HG02610 (cell line): Measurements from ENCODE around the gene ACACA.
"Not testable (repeated sequence)": the region's sequence is repeated elsewhere in the genome, so short reads cannot be mapped to it uniquely, and the experiment has no call there.

Experiments used
- ATAC-seq: cut with Tn5 transposase; IDR thresholded peaks from one replicate; pipeline ENCODE4 v1.9.1; 2021; ENCODE audit warnings: mild to moderate bottlenecking, moderate library complexity; ENCODE audit not compliant: unreplicated experiment

ACACA gene

DNA sequence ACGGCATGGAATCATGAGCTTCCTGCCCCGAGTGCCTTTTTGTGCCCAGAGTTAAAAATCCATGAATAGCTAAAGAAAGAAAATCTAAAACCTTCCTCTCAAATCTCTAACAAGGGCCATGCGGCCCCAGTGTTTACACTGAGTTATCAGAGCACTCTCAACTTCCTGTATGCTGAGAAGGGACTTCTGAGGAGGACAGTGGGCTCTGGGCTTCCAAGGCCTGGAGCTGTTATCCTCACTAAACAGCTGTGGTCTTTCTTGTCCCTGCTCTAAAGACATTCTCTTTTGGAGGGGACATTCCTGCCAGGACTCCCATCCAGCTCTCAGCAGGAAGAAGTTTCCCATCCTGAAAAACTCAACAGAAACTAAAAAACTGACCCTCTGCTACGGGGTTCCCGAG, 322.3 kb downstream of the ACACA start:
- ATAC-seq, result no peak

- no peak for ATAC-seq
These were observed 323.2 kb downstream of the ACACA start for GRCh38 chr17:37083456-37083855.

- no peak for ATAC-seq
These were observed 323.7 kb downstream of the ACACA start for GRCh38 chr17:37082985-37083384.

GRCh38 chr17:37082311-37082860, 324.2 kb downstream of the ACACA start:
- no peak for ATAC-seq

DNA sequence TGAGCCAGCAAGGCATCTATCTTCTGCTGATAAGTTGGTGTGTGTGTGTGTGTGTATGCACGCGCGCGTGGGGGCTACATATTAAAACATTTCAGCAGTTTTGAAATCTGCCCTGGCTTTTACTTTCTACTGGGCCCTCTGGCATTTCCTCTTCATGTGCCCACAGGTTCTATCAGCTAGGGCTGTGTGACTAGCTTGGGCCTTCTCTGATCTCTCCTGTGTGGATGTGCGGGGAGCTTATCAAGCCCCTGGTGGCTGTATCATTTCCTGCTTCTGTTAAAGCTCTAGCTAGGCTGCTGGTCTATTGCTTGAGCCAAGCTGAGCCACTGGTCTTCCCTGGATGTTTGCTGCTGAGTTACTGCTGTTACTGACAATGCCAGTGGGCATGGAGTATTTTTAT, 325.3 kb downstream of the ACACA start:
- ATAC-seq, result no peak

DNA sequence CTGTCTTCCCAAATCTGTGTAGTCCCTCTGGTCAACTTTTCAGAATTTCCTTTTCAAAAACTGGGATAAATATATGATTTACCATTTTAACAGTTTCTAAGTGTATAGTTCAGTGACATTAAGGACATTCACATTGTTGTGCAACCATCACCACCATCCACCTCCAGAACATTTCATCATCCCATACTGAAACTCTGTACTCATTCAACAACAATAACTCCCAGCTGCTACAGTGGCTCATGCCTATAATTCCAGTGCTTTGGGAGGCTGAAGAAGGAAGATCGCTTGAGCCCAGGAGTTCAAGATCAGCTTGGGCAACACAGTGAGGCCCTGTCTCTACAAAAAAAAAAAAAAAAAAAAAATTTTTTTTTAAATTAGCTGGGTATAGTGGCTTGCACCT, 326.9 kb downstream of the ACACA start:
- no peak for ATAC-seq

GRCh38 chr17:37079065-37079708, 327.4 kb downstream of the ACACA start:
- no peak for ATAC-seq

DNA sequence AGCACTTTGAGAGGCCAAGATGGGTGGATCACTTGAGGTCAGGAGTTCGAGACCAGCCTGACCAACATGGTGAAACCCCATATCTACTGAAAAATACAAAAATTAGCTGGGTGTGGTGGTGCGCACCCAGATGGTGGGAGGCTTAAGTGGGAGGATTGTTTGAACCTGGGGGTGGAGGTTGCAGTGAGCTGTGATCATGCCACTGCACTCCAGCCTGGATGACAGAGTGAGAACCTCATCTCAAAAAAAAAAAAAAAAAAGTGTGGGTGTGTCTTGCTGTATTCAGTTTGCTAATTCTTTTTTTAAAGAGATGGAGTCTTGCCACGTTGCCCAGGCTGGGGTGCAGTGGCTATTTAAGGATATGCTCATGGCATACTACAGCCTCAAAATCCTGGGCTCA, 333.2 kb downstream of the ACACA start:
- not testable (repeated sequence) for ATAC-seq

DNA sequence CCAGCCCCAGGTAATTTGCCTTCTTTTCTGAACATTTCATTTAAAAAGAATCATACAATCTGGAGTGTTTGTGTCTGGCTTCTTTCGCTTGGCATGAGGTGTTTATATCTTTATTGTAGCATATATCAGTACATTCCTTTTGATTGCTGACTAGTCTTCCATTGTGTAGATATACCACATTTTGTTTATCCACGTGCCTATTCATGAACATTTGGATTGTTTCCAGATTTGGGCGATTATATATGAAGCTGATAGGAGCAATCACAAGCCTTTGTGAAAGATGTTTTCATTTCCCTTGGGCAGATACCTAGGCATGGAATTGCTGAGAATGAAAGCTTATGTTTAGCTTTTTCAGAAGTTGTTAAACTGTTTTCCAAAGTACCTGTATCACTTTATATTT, 337.5 kb downstream of the ACACA start:
- ATAC-seq, result no peak

- ATAC-seq, result no peak
These were observed 338.4 kb downstream of the ACACA start for GRCh38 chr17:37068266-37068665.

- no peak for ATAC-seq
These were observed 339.0 kb downstream of the ACACA start for GRCh38 chr17:37067555-37068111.

GRCh38 chr17:37066322-37067255, 340.0 kb downstream of the ACACA start:
- ATAC-seq, result no peak

DNA sequence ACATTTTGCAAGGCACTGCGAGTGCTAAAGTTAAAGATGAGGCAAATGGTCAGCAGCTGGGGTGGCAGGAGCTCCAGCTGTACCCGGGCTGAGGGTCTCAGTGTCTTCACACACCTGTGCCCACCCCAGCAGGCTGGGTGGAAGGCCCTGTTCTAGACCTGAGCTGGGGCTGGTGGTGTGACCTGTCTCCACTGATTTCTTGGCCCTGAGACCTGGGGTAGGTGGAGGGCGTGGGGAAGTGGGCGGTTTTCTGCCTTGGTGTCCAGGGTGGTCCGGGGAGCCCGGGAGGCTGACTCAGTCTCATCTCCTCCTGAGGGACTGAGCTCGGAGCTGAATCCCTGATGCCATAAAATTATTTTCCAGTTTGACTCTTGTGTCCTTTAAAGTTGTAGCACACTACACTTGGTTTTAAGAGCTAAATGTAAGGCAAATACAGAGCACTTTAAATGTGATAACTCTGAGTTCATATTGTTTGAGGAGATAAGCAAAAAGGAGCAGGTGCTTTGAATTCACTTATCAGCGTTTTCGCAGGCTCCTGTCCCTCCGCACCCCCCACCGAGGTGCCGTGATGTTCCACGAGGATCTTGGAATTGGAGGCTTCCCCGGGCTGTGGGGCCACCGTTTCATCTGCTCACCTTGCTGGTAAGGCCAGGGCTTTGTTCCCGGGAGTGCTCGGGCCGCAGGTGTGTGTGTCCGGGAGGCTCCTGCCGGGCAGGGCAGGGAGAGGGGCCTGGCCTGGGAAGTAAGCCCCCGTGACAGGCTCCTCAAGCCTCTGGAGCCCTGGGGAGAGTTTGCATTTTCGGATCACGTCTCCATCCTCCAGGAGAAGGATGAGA, 340.9 kb downstream of the ACACA start:
- ATAC-seq, result no peak

GRCh38 chr17:37064956-37065355, 341.7 kb downstream of the ACACA start:
- ATAC-seq, result no peak

DNA sequence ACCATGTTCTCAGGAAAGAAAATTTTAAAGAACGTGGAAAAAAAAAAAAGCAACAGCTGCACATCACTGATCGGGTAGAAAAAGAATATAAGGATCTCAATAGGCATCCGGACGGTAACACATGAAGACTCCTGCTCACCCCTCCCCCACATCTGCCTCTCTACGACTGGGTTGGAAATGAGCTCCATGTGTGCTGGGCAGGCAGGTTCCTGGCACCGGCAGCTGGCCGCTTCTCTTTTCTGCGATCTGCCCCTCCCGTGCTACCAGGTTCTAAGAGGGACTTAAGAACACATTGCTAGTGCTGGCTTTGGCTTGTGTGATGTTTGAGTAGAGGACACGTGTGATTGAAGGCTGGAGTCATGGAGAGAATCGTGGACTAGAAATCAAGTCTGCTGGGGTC, 342.4 kb downstream of the ACACA start:
- no peak for ATAC-seq

DNA sequence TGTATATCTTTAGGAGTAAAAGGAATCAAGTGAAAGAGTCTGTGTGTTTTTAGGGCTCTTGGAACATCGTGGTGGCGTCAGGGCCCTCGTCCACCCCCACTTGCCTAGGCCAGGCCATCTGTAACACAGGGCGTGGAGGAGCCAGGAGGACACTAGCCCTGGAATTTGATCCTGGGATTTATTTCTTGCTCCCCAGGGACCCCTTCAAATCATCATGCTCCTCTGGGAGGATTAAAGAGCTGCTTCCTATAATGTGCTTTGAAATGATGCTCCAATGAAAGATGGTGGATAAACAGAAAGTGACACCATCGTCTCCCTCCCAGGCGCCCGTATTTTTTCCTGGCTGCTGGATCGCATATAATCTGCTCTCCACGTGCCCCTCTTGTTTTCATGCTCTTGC, 344.6 kb downstream of the ACACA start:
- ATAC-seq, result no peak

DNA sequence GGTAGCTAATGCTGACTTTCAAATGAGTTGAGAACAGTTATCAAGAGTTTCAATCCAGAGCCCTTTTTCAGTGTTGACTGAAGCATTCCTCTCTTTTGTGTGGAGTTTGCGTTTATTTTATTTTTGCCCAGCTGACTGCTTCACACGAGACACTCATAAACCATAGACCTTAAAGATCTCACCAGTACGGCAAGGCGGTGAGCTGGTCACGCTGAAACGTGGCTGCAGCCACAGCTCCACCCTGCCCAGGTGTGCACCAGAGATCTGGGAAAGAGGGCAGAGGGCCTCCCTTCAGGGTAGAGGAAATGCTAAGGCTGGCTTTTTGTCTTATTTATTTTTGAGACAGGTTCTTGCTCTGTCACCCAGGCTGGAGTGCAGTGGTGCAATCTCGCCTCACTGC, 345.7 kb downstream of the ACACA start:
- ATAC-seq, result no peak

- no peak for ATAC-seq
These were observed 346.5 kb downstream of the ACACA start for GRCh38 chr17:37060094-37060493.

GRCh38 chr17:37059493-37059892, 347.1 kb downstream of the ACACA start:
- no peak for ATAC-seq

DNA sequence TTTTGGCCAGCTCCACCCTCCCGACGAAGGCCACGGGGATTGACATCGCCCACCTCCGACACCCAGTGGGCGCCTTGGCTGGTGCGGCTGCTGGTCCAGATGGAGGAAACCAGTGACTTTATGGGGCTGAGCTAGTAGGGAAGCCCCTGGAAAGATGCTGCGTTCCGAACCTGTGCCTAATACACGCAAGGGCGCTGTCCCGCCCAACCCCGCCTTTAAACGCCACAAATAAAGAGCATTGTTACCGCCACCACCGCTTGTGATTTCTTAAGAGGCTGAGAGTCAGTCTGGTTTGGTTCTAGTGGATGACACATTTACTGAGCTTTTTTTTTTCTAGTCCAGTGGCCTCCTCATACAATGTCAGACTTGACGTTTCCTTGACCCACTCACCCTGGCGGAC, 350.0 kb downstream of the ACACA start:
- no peak for ATAC-seq

GRCh38 chr17:37054894-37055293, 351.7 kb downstream of the ACACA start:
- ATAC-seq, result no peak
